NCI-H510A (cell line): ENCODE results near the gene ANXA2.
"Not testable (repeated sequence)": the region's sequence is repeated elsewhere in the genome, so short reads cannot be mapped to it uniquely, and the experiment has no call there.

Experiments
- DNase-seq: peaks from one replicate; lab custom pipeline; 2025; lab: John Stamatoyannopoulos, UW

ANXA2 gene

DNA sequence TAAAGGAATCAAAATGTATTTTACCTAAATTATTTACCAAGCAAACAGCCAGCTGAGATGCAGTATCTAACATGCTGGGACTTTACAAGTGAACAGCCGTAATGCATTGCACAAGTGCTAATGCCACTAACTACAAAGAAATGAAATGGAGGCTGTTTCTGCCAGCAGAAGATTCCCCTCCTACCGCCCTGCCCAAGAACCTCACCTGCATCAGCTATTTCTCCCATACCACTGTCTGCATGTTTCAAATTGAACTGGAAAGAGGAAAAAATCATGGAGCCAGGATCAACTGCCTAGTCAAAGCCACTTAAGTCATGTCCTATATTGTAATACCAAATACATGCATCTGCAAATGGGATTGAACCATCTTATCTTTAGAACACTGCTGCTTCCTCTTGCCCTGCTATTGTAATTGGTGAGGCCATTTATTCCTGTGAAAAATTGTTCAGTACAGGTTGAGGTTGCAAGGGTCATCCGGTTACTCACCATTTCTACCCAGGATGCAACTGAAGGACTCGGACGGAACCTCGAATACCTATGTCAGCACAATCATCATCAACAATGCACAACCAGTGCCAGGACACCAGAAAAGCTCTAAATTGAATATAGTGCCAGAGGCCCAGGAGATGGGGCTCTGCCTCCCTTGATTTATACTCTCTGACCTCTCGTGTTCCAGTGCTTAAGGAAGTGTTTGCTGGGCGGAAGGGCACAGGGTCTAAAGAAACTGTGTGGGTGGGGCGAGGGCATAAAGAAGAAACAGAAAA lies 27.5 kb downstream of the ANXA2 start:
- DNase-seq = no peak

DNA sequence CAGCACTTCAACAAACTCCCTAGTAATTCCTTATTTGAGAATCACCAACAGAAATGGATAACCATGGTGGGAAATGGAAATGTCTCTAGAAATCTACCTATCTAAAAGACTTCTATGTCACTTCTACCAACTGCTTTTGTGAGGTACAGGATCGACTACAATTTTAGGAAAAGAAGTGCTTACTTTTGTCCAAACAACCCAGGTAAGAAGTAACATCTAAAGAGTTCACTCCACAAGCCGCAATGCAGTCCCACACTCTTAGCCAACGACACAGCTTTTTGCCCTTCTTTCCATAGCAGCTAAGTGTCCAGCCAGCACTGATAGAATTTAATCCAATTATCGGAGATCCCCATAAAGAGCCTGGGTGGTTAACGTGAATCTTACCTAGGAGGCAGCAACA lies 28.1 kb downstream of the ANXA2 start:
- no peak for DNase-seq

DNA sequence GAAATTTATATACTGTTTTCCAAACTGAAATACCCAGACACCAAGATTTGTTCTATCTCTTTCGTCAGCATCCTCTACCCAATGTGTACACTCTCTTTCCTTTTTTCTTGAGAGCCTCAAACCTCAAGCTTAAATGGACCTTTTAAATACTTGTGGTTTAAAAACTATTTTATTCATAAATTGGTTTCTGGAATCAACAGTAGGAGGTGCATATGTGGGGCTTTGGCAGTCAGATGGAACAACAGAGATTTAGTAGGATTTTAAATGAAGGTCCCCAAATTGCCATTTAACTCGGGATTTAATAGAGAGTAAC lies 33.2 kb downstream of the ANXA2 start:
- no peak for DNase-seq

DNA sequence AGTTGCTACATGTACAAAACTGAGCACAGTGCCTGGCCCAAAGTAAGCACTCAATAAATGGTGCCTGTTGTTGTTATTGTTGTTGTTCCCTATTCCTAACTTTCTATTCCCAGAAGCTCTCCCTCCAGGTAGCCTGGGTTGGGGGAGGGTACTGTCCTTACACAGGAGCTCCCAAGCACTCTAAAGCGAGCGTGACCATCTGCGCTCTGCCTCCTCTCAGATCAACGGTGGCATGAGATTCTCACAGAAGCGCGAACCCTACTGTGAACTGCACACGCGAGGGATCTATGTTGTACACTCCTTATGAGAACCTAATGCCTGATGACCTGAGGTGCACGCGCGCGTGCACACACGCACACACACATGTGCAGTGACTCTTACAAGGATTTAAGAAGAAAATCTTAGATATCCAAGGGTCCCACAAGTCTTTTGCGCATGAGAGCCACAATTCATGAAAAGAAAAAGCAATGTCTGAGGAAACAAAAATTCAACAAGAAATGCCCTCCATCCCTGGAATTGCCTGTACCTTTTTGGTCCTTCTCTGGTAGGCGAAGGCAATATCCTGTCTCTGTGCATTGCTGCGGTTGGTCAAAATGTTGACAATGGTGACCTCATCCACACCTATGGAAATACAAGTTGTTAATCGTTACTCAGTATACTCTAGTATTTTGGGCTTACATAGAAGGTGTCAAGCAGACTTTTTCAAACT lies 33.7 kb downstream of the ANXA2 start:
- DNase-seq = no peak

DNA sequence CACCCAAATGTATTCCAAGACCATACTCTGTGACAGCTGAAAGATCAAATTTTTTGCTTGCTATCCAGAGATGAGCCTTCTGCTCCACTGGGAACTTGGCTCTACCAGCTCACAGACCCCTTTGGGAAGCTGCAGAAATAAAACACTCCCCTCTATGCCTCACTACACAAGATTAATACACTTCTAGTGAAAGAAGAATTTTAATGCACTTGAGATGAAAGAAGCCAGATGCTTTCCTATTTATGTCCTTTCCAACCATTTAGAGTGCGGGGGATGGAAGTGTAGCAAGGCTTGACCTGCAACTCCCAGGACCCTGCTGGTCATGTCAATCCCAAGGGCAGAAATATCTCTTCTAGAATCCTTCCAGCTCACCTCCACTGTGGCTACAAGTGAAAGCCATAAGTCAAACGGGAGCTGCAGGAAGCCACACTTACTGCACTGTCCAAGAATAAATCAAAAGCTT lies 34.7 kb downstream of the ANXA2 start:
- no peak for DNase-seq

DNA sequence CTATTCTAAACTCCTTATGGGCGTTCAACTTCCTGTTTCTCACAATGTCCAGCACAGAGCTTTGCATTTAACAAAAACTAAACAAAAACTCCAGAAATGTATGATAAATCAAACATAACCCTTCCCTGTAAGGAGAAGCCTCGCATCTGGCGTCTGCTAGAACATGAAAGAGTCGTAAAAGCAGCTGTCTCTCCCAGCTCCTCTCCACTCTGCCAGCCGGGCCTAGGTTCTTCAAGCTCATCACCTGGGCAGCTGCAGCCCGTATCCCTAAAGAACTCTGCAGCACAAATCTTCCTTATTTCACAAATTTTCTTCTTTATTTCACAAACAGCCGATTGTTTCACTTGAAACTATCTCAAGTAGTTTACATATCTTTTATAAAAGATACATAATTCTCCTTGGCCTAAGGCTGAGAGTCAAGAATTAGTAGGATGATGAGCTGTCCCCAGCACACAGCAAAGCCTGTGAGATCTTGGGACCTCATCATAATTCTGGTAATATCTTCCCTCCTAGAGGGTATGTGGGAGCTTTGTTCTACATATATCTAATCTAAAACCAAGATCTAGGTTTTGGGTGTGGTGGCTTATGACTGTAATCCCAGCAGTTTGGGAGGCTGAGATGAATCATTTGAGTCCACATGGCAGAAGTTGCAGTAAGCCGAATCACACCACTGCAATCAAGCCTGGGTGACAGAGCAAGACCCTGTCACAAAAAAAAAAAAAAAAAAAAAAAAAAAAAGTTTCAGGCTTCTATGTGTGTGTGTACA lies 35.3 kb downstream of the ANXA2 start:
- no peak for DNase-seq

DNA sequence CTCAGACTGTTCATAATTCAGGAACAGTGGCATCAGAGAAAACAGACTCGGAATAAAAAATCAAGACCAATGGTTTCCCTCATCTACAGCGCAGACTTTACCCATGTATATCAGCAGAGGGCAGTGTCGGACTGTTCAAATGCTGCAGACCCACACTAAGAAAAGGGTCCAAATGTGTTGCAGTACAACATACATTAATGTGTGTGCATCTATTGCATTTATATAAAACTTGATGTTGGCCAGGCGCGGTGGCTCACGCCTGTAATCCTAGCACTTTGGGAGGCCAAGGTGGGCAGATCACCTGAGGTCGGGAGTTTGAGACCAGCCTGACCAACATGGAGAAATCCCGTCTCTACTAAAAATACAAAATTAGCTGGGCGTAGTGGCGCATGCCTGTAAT lies 38.0 kb downstream of the ANXA2 start:
- DNase-seq = not testable (repeated sequence)

DNA sequence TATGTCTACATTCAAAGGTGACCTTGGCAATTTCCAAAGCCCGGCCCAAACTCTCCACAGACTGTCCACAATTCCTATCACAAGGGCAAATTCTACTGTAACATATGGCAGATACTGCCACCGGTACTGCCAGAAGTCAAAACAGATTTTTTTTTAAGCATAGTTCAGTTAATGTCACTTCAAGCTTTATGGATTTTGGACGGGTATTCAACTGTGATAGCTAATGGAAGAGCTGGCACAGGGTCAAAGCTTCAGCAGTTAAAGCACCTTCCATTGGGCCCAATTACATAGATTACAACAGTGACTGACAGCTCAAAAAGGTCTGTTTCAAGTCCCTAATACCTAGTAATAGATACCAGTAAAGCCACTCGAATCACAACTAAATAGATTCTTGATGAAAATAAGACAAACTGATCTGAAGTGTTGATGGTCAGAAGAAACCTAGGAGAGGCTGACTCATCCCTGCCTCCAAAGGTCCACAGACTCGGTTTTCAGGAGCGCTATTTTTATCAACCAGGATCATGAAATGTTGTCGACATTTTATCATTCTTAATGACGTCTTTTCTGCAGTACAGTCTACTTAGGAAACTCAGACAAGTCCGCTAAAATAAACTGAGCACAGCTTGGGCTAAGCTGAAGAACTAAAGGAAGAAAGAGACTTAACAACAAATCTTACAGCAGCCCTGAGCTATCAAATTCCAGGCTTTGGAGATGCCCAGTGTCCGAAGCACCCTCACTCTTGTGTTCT lies 38.7 kb downstream of the ANXA2 start:
- DNase-seq = no peak

DNA sequence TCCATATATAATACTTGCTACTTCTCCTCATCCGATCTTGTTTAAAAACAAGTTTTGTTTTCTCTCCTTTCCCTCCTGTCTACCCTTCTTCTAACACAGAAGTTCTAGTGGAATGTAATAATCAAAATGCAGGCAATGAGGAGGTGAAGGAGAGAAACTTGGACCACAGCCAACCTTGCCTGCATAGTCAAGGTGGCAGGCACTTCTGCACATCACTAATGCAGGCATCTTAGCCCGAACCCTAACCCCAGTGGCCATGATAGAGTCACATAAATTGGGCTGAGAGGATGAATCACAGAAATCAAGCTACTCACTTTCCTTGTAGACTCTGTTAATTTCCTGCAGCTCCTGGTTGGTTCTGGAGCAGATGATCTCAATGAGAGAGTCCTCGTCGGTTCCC lies 41.0 kb downstream of the ANXA2 start:
- DNase-seq = no peak

DNA sequence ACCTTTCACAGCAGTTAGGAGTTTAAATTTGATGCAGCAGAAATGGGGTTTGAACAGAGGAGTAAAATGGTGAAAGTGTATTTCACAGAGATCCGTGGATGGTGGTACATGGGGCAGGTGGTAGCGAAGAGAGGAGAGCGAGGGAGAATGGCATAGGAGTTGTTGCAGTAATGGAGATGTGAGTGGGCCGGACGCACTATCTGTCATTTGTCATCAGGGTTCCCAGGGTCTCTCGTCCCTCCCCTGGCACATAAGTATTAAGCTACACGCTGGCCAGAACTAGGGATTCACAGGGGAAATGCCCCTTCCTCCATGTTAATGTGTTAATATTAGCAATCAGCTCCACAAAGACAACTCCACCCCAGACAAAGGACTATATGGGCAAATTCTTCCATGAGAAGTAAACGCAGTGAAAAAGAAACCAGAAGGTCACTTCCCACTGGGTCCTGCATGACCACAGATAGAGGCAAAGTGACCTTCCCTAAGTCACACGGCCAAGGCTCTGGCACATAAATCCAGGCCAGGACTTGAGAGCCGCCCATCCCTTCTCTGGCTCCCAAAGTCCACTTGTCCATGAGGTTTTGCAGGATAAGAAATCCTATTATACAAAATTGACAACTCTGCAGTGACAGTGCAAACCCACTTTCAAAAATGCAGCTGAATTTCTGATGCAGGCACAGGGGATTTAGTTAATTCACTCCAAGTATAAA lies 42.5 kb downstream of the ANXA2 start:
- DNase-seq = no peak

DNA sequence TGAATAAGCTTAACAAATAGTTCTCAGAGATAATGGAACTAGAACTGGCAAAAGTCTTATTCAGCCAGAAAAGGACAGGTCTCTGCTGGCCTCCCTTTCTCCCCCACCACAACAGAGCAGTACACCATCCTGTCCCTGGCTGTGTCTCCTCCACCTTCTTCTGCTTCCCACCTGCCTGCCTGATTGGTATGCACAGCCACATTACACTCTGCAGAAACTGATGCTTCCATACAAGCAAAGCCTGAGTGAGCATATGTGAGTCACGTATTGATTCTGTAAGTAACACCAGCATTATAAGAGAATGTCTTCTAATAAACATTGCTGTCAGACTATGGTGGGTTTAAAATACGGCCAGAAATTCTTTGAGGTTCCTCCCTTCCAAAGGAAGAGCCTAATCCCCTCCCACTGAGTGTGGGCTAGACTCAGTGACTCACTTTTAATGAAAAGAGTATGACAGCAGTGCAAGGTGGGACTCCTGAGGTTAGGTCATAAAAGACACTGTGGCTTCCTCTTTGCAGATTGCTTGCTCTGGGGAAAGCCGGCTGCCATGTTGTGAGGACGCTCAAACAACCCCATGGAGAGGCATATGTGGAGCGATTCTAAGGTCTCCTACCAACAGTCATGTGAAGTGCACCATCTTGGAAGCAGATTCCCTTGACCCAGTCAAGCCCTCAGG lies 44.4 kb downstream of the ANXA2 start:
- DNase-seq = no peak

DNA sequence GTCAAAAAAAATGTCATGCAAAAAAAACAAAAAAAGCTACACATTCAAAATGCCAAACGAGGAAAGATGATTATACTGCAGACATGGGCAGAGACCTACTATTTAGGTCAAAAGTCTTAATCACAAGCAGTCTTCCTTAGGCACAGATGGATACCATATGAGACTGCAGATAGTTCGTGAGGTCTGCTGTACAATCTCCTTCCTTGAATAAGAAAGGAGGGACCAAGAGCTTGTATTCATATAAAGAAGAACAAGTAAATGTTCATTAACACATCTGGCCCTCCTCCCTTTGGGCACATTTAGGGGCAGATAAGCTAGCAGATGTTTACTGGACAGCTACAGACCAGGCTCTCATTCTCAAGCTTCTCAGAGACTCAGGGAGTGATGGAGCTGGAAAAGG lies 45.3 kb downstream of the ANXA2 start:
- no peak for DNase-seq

DNA sequence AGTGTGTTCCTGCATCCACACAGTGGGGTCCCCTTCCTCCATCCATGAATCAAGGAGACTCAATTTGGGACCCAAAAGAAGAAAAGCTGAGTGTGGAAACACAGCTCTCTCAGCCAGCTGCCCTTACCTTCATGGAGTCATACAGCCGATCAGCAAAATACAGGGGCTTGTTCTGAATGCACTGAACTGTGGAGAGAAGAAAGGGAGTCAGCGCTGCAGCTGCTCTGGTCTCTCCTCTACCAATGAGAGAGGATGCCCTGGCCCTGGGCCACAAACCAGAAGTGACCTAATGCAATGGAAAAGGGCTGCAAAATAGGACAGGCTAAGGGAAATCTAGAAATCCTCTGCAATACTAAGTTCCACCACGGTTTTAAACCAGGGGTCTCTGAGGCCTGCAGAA lies 46.7 kb downstream of the ANXA2 start:
- peak; percentile 46 for DNase-seq

DNA sequence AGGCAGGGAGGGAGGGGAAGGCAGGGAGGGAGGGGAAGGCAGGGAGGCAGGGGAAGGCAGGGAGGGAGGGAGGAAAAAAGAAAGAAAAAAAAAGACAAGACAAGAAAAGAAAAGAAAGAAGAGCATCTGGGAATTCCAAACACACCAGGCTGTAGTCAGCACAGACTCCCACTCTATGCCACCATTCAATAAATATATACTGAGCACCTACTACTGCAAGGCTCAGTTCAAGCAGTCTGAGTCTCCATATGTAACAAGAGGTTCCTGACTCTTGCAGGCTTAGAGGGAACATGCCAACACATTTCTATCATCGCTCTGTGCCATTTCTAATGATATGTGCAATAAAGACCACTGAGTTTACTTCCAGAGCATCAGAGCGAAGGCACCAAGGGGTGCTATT lies 47.7 kb downstream of the ANXA2 start:
- DNase-seq = no peak

DNA sequence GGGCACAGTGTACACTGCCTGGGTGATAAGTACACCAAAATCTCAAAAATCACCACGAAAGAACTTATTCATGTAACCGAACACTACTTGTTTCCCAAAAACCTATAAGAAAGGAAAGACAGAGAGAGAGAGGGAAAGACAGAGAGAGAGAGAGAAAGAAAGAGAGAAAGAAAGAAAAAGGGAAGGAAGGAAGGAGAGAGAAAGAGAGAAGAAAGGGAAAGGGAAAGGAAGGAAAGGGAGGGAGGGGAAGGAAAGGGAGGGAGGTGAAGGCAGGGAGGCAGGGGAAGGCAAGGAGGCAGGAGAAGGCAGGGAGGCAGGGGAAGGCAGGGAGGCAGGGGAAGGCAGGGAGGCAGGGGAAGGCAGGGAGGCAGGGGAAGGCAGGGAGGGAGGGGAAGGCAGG lies 48.2 kb downstream of the ANXA2 start:
- DNase-seq = no peak

DNA sequence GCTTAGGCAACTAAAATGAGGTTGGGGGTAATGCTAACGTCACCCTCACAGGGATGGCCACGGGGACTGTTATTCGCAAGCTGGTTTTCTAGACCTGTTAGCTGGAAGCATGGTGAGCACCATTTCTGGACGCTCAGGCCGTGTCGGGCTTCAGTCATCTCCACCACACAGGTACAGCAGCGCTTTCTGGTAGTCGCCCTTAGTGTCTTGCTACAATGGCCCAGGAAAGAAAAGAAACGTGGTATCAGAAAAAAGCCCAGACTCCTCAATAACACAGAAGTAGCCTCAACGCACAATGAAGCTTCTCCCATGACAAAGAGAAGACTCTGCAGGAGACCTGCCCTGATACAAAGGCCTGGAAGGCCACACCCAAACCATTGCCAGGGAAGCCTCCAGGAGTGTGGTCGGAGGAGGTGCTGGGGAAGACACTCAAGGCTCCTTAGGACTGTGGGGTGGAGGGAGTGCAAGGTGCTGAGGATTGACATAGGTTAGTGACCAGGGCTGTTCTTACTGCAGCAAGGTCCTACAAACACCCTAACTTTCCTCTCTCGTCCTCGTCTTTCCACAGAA lies 50.2 kb downstream of the ANXA2 start:
- no peak for DNase-seq

DNA sequence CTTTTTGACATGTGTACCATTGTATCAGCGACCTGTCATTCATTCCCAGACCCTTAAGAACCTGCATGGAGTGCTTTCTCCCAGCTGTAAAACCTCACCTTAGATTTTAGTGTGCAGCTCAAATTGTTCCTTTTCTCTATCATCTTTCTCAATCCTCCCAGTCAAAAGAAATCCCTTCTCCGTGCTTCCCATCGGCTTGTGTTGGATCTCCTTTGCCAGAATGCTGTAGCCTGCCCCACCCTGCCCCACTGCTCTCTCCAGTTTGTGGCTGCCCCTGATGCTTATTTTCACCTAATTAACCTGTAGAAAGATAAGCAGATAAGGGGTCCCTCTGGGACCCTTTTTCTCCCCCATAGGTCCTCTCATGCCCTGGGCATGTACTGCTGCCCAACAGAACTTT lies 51.1 kb downstream of the ANXA2 start:
- DNase-seq = no peak

DNA sequence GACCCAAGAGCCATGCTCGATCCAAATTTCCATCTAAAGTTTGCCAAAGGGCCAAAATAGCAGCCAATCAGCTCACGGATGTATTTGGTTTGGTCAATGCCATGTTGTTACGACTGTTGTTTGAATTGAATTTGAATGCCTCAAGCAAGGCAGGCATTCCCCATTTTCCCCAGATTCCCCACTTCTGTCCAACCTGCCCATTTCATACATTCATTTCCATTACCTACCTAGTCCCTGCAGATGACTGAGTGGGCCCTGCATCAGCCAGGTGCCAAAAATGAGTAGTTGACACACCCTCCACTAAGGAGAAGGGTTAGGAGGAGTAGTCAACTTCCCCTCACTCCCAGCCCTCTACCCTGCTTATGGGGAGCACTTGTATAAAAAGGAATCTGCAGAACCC lies 51.7 kb downstream of the ANXA2 start:
- no peak for DNase-seq

DNA sequence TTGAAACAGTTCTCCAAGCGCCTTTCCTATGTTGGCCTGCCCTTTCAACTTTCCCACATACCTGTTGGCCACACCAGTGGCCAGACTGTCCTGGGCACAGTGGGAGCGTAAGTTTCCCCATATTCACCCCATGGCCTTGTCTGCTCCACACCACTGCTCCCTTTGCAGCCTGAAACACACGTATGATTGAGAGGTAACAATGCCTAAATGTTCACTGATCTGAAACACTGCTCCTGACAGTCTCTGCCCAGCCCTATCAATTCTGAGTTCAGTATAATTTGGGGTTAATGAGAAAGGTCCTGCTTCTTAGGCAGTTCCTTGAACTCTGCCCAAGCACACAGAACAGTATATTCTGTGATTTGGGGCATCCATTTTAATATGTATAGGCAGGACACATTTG lies 52.2 kb downstream of the ANXA2 start:
- DNase-seq = no peak

DNA sequence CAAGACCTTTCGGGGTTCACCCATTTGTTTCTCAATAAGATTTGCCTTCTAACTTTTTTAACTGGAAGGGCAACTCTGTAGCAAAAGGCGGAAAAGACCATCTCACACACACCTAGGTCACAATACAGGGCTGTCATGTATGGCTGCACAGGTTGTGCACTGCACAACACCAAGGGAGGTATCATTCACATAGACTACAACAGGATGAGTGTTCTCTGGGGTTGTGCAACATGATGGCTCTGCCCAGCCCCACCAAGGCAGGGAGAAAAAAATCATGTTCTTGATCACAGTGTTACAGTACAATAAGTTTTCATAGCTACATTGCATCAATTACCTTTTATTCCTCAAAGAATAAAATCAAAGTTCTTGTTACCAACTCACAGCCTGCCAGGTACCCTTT lies 52.8 kb downstream of the ANXA2 start:
- DNase-seq = no peak

DNA sequence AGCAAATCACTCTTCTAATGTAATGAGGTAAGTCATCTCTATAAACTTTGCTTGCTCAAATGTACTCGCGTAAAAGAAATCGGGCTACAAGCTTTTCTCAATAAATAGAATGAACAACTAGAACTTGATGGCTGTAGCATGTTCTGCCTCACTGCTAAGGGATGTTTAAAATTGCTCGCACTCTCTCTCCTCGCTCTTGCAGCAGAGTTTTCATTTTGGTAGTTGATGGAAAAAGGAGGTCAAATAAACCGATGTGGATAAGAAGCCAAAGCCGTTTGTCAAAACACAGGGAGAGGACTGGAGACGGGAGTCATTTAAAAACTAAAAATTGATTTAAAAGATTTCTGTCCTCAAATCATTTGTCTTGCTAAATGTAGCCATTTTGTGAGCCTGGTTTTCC lies 53.3 kb downstream of the ANXA2 start:
- DNase-seq = no peak
